Measurements from ENCODE around the gene TMEM18. TPM values are rescaled to one million over a fixed set of nuclear protein-coding genes. Genes with fewer than 3 reads are reported as not detected.

TMEM18 gene
- total and polyA plus RNA-seq, 7 donors = 8.2 to 27.9 (median 18.1) TPM

- DNase-seq (no peak), ATAC-seq (no peak)
- 83 to 87% (median 86%) methylated on average over 8 of the region's 8 CpGs for WGBS, 3 donors
- no peaks in the 10 kb centered on the region for H3K36me3 ChIP-seq (ENCODE audit: insufficient read depth in 1 of 2, low read depth in 1 of 2)
- no peak overlapping the region for H3K27ac ChIP-seq
- intact Hi-C loops (cut with DNase I) = no loop called here
- H3K27me3 ChIP-seq (ENCODE audit: insufficient read depth in 3 of 3, low read length in 2 of 3) = no peaks in the 10 kb centered on the region
- peaks cover 9% of the 10 kb centered on the region for H3K4me1 ChIP-seq
- no peaks in the 10 kb centered on the region for H3K9me3 ChIP-seq
- H3K4me3 ChIP-seq = no peak overlapping the region
- TF ChIP-seq CTCF (IDR thresholded peaks at IDR 0.05) = no peak
Measured at GRCh38 chr2:680496-680895, 3.3 kb upstream of the TMEM18 start.

GRCh38 chr2:678964-679363 is 1.8 kb upstream of the TMEM18 start:
- WGBS, 3 donors = 90 to 95% (median 91%) methylated on average over 9 of the region's 9 CpGs
- no peaks in the 10 kb centered on the region for H3K9me3 ChIP-seq
- no peak for TF ChIP-seq CTCF (IDR thresholded peaks at IDR 0.05)
- no peaks in the 10 kb centered on the region for H3K36me3 ChIP-seq (ENCODE audit: insufficient read depth in 1 of 2, low read depth in 1 of 2)
- no peak overlapping the region for H3K4me3 ChIP-seq
- H3K27ac ChIP-seq = no peak overlapping the region
- intact Hi-C loops (cut with DNase I) = loop anchor here (10.0 kb wide), 2 partner anchors 414 to 1136 kb away; partner anchors contain the start of genes ACP1 (in 1 of the 2) and SH3YL1 (in 1 of the 2)
- ATAC-seq (no peak), DNase-seq (no peak)
- H3K4me1 ChIP-seq = peaks cover 15% of the 10 kb centered on the region
- no peaks in the 10 kb centered on the region for H3K27me3 ChIP-seq (ENCODE audit: insufficient read depth in 3 of 3, low read length in 2 of 3)

GRCh38 chr2:677959-678550 is 849 bp upstream of the TMEM18 start:
- 62 to 73% (median 69%) methylated on average over 9 of the region's 9 CpGs for WGBS, 3 donors
- Histone ChIP-seq H3K36me3 (ENCODE audit: insufficient read depth in 1 of 2, low read depth in 1 of 2) (no peaks in the 10 kb centered on the region), H3K9me3 (no peaks in the 10 kb centered on the region), H3K4me1 (peaks cover 15% of the 10 kb centered on the region), H3K27ac (peak overlapping the region; percentile 97), H3K4me3 (peak overlapping the region; percentile 95), H3K27me3 (ENCODE audit: insufficient read depth in 3 of 3, low read length in 2 of 3) (no peaks in the 10 kb centered on the region)
- ATAC-seq (no peak), DNase-seq (no peak)
- TF ChIP-seq CTCF (IDR thresholded peaks at IDR 0.05) = no peak
- intact Hi-C loops (cut with DNase I) = loop anchor here (10.0 kb wide), 2 partner anchors 413 to 1137 kb away; partner anchors contain the start of genes ACP1 (in 1 of the 2) and SH3YL1 (in 1 of the 2)

GRCh38 chr2:676647-677055 is 555 bp downstream of the TMEM18 start:
- intact Hi-C loops (cut with DNase I) = loop anchor here (10.0 kb wide), 2 partner anchors 412 to 1138 kb away; partner anchors contain the start of genes ACP1 (in 1 of the 2) and SH3YL1 (in 1 of the 2)
- 0 to 1% (median 1%) methylated on average over 22 to 46 of the region's 46 CpGs for WGBS, 3 donors
- TF ChIP-seq CTCF (IDR thresholded peaks at IDR 0.05) = no peak
- Histone ChIP-seq H3K27ac (peak overlapping the region; percentile 97), H3K4me3 (peak overlapping the region; percentile 95), H3K36me3 (ENCODE audit: insufficient read depth in 1 of 2, low read depth in 1 of 2) (peaks cover 0 to 10% of the 10 kb centered on the region in 2 donors), H3K27me3 (ENCODE audit: insufficient read depth in 3 of 3, low read length in 2 of 3) (no peaks in the 10 kb centered on the region), H3K9me3 (no peaks in the 10 kb centered on the region), H3K4me1 (peaks cover 15% of the 10 kb centered on the region)
- DNase-seq = peak; percentile 99 to 100
- ATAC-seq = peak; percentile 88 to 93 (median 90)
